NCI-H2029 treated with DMSO at 0.1 percent for 48 hours (cell line): ENCODE data around the gene SEPTIN12.

ENCODE experiments used
- DNase-seq: peaks from one replicate; lab custom pipeline; 2025; lab: John Stamatoyannopoulos, UW

SEPTIN12 gene

DNA sequence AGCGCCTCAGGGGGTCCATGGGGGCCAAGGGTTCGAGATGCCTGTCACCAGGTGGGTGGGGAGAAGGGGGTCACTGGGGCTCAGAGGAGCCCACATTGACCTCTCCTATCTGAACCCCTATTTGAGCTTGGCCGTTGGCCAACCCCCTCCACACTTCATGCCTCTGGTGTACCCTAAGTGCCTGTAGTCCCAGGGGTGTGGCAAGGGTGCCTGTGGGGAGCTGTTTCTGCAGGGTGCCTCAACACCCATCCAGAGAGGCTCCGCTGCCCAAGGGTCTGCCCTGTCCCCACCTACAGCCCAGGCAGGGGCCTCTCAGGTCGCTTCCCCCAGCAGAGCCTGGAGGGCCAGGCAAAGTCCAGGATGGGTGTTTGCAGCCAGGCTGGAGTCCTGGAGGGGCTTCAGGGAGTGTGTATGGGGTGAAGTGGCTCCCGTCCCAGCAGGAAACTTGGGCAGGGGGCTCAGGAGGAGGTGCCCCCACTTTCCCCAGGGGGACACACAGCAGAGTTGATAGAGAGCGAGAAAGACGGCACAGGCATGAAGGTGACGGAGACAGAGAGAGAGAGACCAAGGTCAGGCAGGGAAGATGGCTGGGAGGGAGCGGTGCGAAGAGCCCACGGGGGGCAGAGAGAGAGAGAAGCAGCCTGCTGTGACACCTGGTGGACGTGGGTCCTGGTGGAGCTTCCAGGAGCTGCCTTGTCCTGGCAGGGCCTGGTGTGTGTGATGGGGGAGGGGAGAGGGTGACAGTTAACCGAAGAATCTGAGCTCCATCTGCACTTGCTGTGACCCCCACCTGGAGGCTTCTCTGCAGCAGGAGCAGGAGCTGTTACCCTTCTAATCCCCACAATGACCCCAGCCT lies at the start of gene SEPTIN12:
SEPTIN12 (minus strand) TSS at position 719 of the 856 bp plus-strand sequence; CDS start at position 19, 700 bp downstream.
- no peak for DNase-seq

DNA sequence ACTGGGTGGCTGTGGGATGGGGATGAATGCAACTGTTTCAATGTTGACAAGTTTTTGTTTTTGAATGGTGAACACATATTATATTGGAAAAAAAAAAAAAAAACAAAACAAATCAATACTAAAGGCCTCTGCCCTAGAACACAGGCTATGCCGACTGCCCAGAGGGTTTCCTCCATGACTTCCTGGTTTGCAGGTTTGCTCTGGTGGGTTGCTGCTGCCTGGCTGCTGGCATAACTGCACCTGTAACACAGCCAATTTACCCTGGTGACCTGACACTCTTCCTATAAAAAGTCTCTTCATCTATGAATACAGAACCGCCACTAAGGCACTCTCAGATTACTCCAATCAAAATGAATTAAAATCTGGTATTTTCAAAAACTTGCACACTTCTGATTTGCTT lies 48.6 kb upstream of the SEPTIN12 start:
- DNase-seq: no peak

DNA sequence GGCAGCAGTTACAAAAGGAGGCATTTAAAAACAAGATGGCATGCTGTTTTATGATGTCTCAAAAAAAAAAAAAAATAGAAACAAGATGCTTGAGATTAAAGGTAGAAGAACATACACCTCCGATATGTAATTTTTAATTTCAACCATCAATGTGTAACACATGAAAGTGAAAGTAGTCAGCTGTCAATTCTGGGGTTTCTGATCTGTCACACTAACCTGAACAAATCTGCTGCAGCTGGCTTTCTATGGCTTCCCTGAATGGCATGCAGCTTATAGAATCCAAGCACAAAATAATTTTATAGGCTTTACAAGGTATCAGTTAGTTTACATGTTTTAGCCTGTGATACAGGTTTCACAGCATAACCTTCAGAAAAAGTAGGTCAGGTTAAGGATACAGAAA lies 45.4 kb upstream of the SEPTIN12 start:
- no peak for DNase-seq

DNA sequence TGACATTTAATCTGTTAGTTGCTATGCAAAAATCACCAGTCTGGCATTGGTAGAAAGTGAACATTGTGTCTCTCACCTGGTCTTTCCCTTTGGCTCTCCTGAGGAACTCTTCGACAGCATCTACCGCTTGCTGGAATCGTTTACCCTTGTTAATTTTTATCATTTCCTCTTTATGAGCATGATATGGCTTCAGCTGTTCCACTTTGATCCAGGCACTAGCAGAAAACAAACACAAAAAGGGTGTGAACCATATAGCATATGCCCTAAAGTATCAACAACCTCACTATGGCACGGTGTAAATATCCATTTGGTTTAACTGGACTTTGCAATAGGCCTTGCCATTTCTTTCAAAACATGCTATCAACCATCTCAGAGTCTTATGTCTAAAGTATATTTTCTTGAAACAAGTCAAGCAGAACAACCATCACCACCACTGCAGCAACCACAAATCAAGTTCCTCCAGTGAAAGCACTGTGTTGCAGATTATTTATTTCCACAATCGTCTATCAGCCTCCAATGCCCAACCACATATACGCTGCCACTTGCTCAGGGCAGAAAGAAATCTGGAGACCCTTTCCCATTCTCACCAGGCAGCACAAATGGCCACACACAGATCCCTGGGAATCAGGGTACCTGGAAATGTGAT lies 44.7 kb upstream of the SEPTIN12 start:
- DNase-seq: no peak

- no peak for DNase-seq
Measured at GRCh38 chr16:4831616-4832015, 43.5 kb upstream of the SEPTIN12 start.

GRCh38 chr16:4830408-4830807 lies 42.3 kb upstream of the SEPTIN12 start:
- DNase-seq: no peak

DNA sequence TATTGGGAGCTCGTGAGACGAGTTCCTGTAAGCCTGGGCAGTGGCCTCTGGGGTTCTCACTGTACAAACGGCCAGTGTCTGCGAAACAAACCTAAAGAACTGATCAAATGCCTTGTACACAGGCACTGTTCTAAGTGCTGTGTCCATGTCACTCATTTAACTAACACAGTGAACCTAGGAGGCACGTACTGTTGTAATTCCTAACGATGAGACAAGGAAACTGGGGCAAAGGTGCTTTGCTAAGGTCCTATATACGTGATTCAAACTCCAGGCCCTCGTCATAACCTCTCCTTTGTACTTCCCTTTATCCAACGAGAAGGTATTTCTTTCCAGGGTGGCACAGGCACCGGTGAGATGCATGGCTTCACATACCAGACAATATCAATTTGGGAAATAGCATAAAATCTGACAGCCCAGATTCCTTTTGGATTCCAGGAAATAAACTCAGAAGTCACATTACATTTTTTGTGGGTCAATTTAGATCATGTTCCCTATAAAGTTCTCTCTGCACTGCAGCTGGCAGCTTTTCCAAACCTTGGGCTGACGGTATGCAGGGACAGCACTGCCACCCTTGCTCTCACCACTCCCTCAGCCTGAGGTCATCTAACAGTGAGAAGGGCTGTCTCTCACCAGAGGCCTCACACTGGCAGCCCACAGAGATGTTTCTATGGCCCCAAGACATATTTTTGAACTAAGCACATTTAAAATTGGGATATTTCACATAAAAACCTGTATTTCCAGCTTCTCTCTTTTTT lies 40.6 kb upstream of the SEPTIN12 start:
- DNase-seq: no peak

GRCh38 chr16:4826980-4827379 lies 38.8 kb upstream of the SEPTIN12 start:
- no peak for DNase-seq

DNA sequence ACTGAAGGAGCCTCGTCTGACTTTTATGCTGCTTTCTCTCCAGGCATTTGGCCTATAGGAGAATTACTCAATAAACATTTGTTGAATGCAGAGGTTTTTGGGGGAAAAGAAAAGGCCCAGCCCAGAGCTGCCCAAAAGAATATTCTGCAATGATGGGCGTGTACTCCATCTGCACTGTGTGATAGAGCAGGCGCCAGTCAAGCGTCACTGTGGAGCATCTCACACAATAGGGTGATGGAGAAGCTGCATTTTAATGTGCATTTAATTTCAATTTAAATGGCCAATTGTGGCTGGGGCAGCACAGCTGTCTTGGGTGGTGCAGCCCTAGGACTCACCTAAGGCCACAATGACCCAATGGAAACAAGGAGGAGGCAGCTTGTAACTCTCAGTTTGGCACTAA lies 38.4 kb upstream of the SEPTIN12 start:
- no peak for DNase-seq

DNA sequence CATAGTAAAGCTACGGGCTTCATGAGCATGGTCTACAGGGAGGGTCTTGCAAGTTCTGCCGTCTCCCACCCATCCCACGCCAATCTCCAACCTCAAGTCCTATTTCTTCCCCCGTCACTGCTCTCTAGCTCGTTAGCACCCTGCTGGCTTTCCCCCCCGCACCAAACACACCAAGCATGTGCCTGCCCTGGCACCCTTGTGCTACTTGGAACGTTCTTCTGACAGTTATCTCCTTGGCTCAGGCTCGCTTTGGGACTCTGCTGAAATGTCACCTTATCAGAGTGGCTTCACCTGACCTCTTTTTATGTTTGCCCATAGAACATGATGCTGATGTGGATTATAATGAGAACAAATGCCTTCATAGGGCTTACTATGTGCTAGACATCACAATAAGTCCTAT lies 37.1 kb upstream of the SEPTIN12 start:
- DNase-seq: no peak

GRCh38 chr16:4820652-4821051 lies 32.5 kb upstream of the SEPTIN12 start:
- no peak for DNase-seq

DNA sequence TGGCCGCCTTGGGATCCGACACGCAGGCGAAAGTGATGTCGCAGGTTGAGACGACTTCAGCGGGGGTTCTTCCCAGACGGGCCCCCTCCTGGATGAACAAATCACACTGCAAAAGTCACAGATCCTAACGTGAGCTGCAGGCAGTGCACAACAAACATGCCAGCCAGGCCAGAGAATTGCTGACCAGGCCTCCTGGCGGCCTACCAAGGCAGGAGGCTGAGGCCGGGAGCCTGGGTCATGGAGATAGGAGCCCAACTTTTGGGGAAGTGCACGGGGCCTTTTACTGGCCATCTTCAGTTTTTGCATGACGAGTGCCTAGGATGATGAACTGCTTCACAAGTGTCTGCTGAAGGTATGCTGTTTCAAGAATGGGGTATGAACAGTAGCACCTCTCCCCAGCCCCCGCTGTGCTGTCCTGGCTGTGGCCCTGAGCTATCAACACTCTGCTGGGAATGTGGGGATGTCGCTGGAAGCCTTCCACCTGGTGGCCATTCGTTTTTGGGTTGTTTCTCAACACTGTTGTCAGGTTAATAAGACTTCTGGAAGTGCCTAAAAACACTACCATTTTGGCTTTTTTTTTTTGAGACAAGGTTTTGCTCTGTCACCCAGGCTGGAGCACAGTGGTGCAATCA lies 26.5 kb upstream of the SEPTIN12 start:
- DNase-seq: no peak

DNA sequence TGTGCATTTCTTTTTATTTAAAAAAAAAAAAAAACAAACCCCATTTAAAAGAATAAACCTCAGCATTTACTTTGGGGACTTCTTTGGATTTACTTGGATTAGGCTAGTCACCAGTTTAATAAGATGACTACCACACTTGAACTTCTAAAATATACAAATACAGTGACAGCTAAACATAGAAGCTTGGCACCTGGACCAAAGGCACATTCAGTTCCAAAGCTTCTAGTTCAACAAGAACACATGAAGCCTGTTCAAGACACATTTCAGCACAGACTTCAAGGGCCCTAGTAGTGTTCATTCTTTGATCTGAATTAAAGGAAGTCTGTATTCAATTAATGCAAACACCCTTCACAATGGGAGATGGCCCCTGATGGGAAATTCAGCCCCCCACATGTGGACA lies 25.9 kb upstream of the SEPTIN12 start:
- no peak for DNase-seq

GRCh38 chr16:4813251-4814003 lies 25.3 kb upstream of the SEPTIN12 start:
- no peak for DNase-seq

DNA sequence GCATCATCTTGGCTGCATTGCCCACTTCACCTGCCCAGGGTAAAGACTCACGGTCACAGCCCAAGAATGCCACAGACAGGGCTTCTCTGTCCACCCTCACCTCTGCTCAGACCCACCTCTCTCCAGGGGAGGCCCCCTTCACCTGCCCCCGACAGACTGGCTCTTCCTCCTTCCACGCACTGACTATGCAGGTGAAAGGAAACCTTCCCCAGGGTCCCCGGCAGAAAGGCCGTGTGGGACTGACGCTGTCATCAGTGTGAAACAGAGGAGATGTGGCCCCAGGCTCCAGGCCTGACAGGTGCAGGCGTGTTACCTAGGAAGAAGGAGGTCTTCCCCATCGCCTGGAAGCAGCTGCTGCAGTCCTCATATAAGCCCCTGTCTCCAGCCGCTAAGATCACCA lies 23.6 kb upstream of the SEPTIN12 start:
- DNase-seq: no peak

- DNase-seq: no peak
Measured at GRCh38 chr16:4811242-4811641, 23.1 kb upstream of the SEPTIN12 start.

GRCh38 chr16:4806280-4806679 lies 18.1 kb upstream of the SEPTIN12 start:
- no peak for DNase-seq

DNA sequence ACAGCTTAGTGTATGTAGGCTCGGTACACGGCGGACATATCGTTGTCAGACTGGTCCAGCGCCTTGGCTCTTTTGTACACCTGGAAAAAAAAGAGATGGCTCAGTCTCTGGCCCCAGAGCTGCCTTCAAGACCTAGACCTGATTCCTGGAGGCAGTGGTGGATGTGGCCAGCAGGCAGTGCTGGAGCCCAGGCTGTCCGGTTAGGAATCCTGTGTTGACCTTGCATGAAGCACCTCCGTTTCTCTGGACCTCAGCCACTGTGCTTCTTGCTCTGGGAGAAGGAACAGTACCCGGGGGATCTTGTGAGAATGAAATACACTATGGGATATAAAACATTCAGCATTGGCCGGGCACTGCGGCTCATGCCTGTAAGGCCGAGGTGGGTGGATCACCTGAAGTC lies 17.1 kb upstream of the SEPTIN12 start:
- DNase-seq: no peak

DNA sequence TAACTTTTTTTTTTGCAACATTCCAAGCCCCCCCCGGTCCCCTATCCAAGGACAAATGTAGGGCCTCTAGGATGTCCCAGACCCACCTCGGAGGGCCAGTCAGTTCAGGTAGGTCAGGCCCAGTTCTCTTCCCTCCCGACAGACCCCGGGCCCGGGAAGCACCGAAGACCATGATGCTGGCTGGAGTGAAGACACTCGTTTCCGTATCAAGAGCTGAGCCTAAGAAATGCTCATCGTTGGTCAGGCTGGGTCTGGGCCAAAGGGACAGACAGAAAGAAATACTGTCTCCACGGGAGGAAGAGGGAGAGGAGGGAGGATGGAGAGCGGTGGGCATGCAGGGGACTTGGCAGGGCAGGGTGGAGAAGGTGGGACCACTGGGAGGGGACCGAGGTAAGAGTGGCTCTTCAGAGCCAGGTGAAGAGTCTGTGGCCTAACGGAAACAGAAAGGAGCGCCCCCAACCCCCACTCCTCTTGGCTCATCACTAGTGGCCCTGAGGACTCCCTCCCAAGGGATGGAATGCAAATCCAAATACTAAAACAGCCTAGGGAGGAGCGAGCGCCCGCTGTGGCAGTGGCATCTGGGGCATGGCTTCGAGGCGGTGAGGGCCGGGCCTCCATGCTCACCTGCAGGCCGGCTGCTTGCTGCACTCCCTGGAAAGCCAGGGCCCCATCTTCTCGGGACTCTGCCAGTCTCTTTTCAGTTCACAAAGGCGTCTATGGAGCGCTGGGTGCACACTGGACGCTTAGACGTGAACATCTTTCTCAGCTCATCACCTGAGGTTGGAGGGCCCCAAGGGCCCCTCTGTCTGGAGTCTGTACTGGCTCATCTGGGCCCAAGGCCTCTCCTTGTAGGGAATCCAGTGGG lies 16.0 kb upstream of the SEPTIN12 start:
- DNase-seq: no peak

GRCh38 chr16:4803401-4803844 lies 15.3 kb upstream of the SEPTIN12 start:
- no peak for DNase-seq
